ENCODE measurements around the gene OGFOD3. TPM values are rescaled to one million over a fixed set of nuclear protein-coding genes. Genes with fewer than 3 reads are reported as not detected.
A peak's percentile ranks its signal among the peaks of the same experiment; 100 is the strongest.

The OGFOD3 gene
- total and polyA plus RNA-seq, 2 donors from 2014 or later: 27.8 to 36.1 TPM

DNA sequence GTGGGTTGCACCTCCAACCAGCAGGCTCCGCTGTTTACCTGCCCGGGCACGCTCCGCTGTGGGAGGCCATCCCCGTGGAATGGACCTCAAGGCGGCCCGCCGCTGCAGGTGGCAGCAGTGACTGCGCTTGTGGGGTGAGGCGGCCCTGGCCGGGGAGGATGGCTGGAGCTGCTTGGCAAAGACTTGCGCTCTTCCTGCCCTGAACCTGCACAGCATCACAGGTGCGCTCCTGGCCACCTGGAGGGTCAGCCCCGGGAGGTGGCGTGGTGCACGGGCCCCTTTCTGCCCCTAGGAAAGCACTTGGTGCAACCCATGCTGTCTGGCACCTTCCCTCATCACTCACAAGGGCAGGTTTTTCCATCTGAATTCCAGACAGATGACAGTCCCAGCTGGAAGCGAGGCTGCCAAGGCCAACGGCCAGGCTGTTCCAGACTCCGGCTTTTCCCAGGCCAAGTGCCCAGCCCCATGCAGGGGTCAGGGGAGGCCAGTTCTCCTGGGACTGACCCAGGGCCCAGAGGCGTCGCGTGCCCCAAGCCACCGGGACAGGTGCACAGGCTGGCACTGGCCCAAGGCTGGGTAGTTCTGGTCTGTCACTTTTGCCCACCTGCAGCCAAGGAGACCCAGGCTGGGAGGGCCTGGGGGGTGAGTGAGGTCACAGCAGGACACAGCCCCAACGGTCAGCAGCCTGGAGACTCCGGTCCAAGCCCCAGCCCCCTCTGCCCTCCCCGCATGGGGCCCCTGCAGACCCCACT, 33.5 kb downstream of the OGFOD3 start:
- DNase-seq: peak; percentile 56 to 90 (median 65)
- Histone ChIP-seq H3K9me3 (ENCODE audit: control insufficient read depth in 2 of 3, insufficient read depth in 1 of 3, low read length in 3 of 3) (no peaks in the 10 kb centered on the region), H3K27me3 (ENCODE audit: control insufficient read depth, insufficient read depth, low read length) (peaks cover under 1% of the 10 kb centered on the region), H3K4me3 (ENCODE audit: low read length in 3 of 3) (no peak overlapping the region), H3K9ac (ENCODE audit: low read length in 3 of 3) (no peak overlapping the region), H3K4me1 (ENCODE audit: control insufficient read depth in 2 of 3, insufficient read depth in 2 of 3, low read depth in 1 of 3, low read length in 3 of 3) (peaks cover 0 to 9% (median 0%) of the 10 kb centered on the region in 3 donors), H3K36me3 (ENCODE audit: control insufficient read depth in 2 of 3, insufficient read depth in 3 of 3, low read length in 3 of 3) (no peaks in the 10 kb centered on the region), H3K27ac (ENCODE audit: low read depth in 2 of 2, low read length in 2 of 2) (no peak overlapping the region)
- FAIRE-seq: no peak
- peak; percentile 22 for TF ChIP-seq CTCF (IDR thresholded peaks at IDR 0.05; ENCODE audit: borderline replicate concordance, extremely low read depth, insufficient read depth)
- intact Hi-C loops (cut with DNase I): no loop called here

DNA sequence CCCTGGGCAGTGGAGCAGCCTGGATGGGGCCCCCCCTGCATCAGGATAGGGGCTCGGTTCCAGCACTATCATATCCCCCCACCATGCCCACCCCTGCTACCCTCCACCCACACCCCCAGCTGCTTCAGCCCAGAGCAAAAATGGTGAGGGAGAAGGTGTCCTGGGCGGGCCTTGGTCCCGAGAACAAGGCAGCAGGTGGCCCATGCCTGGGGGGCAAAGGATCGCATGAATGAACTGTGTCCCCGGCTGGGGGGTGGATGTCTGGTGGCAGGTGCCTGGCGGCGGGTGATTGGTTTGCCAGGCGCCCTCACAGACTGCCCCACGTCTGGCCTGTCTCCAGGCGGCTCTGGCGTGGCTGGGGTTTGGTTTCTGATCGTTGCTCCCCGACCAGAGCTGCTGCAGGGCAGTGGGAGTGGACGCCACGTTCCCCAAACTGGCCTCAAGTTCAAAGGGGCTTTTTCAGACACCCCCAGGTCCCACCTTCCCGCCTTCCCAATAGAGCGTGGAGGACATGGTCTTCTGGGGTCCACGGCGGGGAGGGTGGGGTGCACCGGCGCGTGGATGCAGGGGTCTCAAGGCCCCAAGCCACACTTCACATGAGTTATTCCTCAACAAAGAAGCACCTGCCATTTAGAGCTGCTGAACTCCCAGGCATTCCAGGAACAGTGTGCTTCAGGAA, 34.2 kb downstream of the OGFOD3 start:
- Histone ChIP-seq H3K4me1 (ENCODE audit: control insufficient read depth in 2 of 3, insufficient read depth in 2 of 3, low read depth in 1 of 3, low read length in 3 of 3) (peaks cover 0 to 9% (median 0%) of the 10 kb centered on the region in 3 donors), H3K36me3 (ENCODE audit: control insufficient read depth in 2 of 3, insufficient read depth in 3 of 3, low read length in 3 of 3) (no peaks in the 10 kb centered on the region), H3K9me3 (ENCODE audit: control insufficient read depth in 2 of 3, insufficient read depth in 1 of 3, low read length in 3 of 3) (no peaks in the 10 kb centered on the region), H3K9ac (ENCODE audit: low read length in 3 of 3) (no peak overlapping the region), H3K27ac (ENCODE audit: low read depth in 2 of 2, low read length in 2 of 2) (no peak overlapping the region), H3K4me3 (ENCODE audit: low read length in 3 of 3) (no peak overlapping the region), H3K27me3 (ENCODE audit: control insufficient read depth, insufficient read depth, low read length) (peaks cover 2% of the 10 kb centered on the region)
- no peak for FAIRE-seq
- intact Hi-C loops (cut with DNase I): no loop called here
- DNase-seq: peak in 2 of 5 donors; percentile 33 to 67
- TF ChIP-seq CTCF (IDR thresholded peaks at IDR 0.05; ENCODE audit: borderline replicate concordance, extremely low read depth, insufficient read depth): no peak

DNA sequence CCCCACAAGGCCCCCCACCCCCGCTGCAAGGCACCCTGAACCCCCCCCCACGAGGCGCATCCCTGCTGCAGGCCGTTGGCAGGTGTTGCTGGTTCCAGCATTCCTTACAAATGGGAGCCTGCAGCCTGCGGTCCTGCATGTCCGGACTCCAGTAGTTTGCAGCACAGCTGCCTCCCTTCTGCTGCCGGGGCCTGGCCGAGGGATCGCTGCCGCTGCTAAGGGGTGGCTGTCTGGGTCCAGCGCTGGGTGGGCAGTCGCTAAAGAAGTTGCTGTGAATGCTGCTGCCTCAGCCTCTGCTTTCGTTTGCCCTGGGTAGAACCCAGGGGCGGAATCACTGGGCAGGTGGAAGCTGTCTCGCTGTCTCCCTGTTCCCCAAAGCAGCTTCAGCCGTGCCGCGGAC, 35.0 kb downstream of the OGFOD3 start:
- H3K27me3 ChIP-seq (ENCODE audit: control insufficient read depth, insufficient read depth, low read length): peaks cover 2% of the 10 kb centered on the region
- FAIRE-seq (no peak), DNase-seq (peak in 1 of 5 donors; percentile 47)
- H3K4me1 ChIP-seq (ENCODE audit: control insufficient read depth in 2 of 3, insufficient read depth in 2 of 3, low read depth in 1 of 3, low read length in 3 of 3): peaks cover 0 to 9% (median 0%) of the 10 kb centered on the region in 3 donors
- no peak for TF ChIP-seq CTCF (IDR thresholded peaks at IDR 0.05; ENCODE audit: borderline replicate concordance, extremely low read depth, insufficient read depth)
- intact Hi-C loops (cut with DNase I): no loop called here
- no peak overlapping the region for H3K9ac ChIP-seq (ENCODE audit: low read length in 3 of 3)
- no peak overlapping the region for H3K27ac ChIP-seq (ENCODE audit: low read depth in 2 of 2, low read length in 2 of 2)
- no peaks in the 10 kb centered on the region for H3K9me3 ChIP-seq (ENCODE audit: control insufficient read depth in 2 of 3, insufficient read depth in 1 of 3, low read length in 3 of 3)
- no peaks in the 10 kb centered on the region for H3K36me3 ChIP-seq (ENCODE audit: control insufficient read depth in 2 of 3, insufficient read depth in 3 of 3, low read length in 3 of 3)
- H3K4me3 ChIP-seq (ENCODE audit: low read length in 3 of 3): no peak overlapping the region
